GM12873 (cell line): ENCODE results near the gene ZNF300.
"Not testable (repeated sequence)": the region's sequence is repeated elsewhere in the genome, so short reads cannot be mapped to it uniquely, and the experiment has no call there.

Experiments used
- TF ChIP-seq, protein P1 (sequence below): IDR thresholded peaks from 2 replicates; pipeline ENCODE4 v1.5.1; 2012; ENCODE audit warnings: low read depth, mild to moderate bottlenecking, moderate library complexity, low read length, control low read depth; ENCODE audit not compliant: insufficient read depth; ENCODE audit errors: missing control alignments

ZNF300 gene

DNA sequence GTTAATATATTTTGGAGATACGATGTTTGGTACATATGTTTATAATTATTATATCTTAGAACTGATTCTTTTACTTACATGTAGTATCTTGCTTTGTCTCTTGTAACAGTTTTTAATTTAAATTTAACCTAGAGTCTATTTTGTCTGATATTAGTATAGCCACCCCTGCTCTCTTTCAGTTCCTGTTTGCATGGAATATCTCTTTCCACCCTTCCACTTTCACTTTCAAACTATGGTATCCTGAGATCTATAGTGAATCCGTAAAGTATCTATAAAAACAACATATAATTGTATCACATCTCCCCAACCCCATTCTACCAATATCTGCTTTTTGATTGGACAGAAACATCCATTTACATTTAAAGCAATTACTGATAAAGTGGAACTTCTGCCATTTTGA is 51.2 kb downstream of the ZNF300 start:
- TF ChIP-seq, protein P1, sequence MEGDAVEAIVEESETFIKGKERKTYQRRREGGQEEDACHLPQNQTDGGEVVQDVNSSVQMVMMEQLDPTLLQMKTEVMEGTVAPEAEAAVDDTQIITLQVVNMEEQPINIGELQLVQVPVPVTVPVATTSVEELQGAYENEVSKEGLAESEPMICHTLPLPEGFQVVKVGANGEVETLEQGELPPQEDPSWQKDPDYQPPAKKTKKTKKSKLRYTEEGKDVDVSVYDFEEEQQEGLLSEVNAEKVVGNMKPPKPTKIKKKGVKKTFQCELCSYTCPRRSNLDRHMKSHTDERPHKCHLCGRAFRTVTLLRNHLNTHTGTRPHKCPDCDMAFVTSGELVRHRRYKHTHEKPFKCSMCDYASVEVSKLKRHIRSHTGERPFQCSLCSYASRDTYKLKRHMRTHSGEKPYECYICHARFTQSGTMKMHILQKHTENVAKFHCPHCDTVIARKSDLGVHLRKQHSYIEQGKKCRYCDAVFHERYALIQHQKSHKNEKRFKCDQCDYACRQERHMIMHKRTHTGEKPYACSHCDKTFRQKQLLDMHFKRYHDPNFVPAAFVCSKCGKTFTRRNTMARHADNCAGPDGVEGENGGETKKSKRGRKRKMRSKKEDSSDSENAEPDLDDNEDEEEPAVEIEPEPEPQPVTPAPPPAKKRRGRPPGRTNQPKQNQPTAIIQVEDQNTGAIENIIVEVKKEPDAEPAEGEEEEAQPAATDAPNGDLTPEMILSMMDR: no peak

DNA sequence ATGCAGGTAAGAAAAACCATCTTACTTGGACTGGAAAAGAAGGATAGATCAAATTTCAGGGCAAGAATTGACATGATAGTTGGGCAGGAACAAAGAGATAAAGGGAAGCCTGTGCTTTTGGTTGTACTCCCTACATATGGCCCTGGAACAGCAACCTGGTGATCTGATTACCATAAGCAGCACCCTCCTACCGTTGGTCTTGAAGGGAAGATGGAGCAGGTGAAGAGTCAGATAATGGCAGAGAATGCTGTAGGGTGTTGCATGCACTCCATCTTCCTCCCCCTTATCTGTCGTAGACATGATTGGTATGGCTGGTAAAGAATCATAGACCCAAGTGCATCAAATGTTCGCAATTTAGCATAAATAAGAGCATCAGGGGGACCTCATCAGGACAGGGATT is 53.7 kb downstream of the ZNF300 start:
- TF ChIP-seq, protein P1: no peak

DNA sequence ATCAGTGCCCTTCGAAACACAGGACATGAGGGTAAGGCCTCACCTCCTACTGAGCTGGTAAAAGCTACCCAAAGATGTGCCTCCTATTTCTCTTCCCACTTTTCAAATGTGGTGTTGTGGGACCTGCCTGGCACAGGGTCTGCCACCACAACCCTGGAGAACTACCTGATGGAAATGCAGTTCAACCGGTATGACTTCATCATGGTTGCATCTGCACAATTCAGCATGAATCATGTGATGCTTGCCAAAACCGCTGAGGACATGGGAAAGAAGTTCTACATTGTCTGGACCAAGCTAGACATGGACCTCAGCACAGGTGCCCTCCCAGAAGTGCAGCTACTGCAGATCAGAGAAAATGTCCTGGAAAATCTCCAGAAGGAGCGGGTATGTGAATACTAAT is 56.5 kb downstream of the ZNF300 start:
- TF ChIP-seq, protein P1: no peak

DNA sequence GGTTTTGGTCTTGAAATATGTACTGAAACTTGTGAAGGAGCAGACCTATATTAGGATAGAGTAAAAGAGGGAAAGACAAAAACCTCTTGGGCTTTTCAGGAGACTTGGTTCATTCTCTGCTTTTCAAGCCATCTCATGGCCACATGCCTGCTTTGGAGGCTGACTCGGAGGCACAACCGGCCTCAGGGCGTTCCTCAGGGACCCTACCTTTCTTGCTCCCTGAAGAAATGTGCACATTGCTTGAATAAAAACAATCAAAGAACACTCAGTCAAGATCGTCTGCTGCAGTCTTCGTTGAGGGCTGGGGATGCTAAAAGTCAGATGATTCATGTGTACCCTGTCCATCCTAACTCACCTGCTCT is 57.5 kb downstream of the ZNF300 start:
- TF ChIP-seq, protein P1: no peak

DNA sequence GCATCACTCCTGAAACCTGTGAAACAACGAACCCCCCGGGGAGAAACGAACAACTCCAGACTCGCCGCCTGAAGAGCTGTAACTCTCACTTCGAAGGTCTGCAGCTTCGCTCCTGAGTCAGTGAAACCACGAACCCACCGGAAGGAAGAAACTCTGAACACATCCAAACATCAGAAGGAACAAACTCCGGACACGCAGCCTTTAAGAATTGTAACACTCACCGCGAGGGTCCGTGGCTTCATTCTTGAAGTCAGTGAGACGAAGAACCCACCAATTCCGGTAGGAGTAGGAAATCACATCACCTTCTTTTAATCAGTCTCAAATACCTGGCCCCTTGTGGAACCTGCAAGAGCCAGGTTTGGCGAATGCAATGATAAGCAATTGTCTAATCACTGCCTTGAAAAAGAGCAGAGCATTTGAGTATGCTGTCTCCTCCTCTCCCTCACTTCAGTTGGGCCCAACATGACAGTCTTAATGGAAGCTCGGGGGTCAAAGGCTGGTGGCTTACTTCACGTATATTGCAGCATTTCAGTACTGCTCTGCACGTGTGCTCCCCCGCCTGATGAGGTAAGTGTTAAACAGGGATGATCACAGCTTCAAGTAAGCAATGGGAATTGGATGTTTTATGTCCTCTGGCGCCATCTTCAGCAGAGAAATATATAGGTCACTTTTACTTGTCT is 58.0 kb downstream of the ZNF300 start:
- TF ChIP-seq, protein P1: peak; percentile 70

DNA sequence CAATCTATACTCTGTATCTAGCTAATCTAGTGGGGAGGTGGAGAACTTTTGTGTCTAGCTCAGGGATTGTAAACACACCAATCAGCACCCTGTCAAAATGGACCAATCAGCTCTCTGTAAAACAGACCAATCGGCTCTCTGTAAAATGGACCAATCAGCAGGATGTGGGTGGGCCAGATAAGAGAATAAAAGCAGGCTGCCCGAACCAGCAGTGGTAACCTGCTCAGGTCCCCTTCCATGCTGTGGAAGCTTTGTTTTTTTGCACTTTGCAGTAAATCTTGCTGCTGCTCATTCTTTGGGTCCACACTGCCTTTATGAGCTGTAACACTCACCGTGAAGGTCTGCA is 58.5 kb downstream of the ZNF300 start, which contains the start of gene IRGM:
Gene IRGM, plus strand, starts transcription at position 214 of the 346 bp plus-strand sequence. CDS start 1,603 bp downstream, outside the sequence.
- TF ChIP-seq, protein P1: not testable (repeated sequence)
